K562 (cell line): ENCODE data around the gene WWP2. TPM values are rescaled to one million over a fixed set of nuclear protein-coding genes. Genes with fewer than 3 reads are reported as not detected.

ENCODE experiments used
- ATAC-seq: fragments of 200-7000 bp; cut with Tn5 transposase; 3 replicates; pipeline ENCODE4 v1.9.1; 2020; ENCODE audit warnings: moderate library complexity
- BruUV-seq: library from RNA; stranded (reverse); fragments of 400-500 nt; replicated peaks from 2 replicates; lab custom pipeline; 2021; lab: Mats Ljungman, UMichigan
- CTCF ChIA-PET: fragments of 300-600 bp; formaldehyde crosslinking; extraction: SDS; loops from one replicate; lab custom pipeline; 2021; ENCODE audit warnings: low intra/inter-chr PET ratio; lab: Yijun Ruan, JAX
- POLR2A ChIA-PET: fragments of 300-600, 350-650 bp; sonication (Branson Sonifier 250); formaldehyde crosslinking; extraction: SDS; loops from one replicate; lab custom pipeline; 2021; ENCODE audit warnings: antibody characterized with exemption, inconsistent platforms; lab: Yijun Ruan, JAX
- DNase-seq, 4 experiments: peaks; one replicate each; pipeline versions ENCODE4 v3.0.0 to v3.0.0-alpha.2; 2011 to 2018; ENCODE audit warnings: low spot score in 3 of 4, mixed read lengths in 3 of 4; ENCODE audit errors: extremely low read depth in 1 of 4
- FAIRE-seq: peaks from 2 replicates; lab custom pipeline; 2011; peaks lifted over from hg19 to GRCh38; lab: Jason Lieb, UNC
- H2AFZ ChIP-seq: 2 replicates; pipeline ENCODE4 v1.6.0; 2011; ENCODE audit warnings: low read depth, low read length, control low read depth, inconsistent platforms
- H3K27ac ChIP-seq: fragments of 200-600 bp; 3 replicates; pipeline ENCODE4 v1.8.0; 2011; ENCODE audit warnings: low read depth, mild to moderate bottlenecking, control low read depth, inconsistent platforms, low read length, moderate library complexity, mixed read lengths; ENCODE audit errors: extremely low read depth
- H3K27me3 ChIP-seq, 2 experiments: fragments of 300-600 bp in 1 of 2; 2 replicates in 1 of 2; 3 replicates in 1 of 2; pipeline versions ENCODE4 v1.6.0 to v1.8.0; 2011; ENCODE audit warnings: inconsistent platforms in 2 of 2, low read length in 2 of 2, mild to moderate bottlenecking in 1 of 2, mixed read lengths in 1 of 2, moderate library complexity in 1 of 2; ENCODE audit not compliant: control insufficient read depth in 2 of 2, insufficient read depth in 2 of 2
- H3K36me3 ChIP-seq: fragments of 300-600 bp; 3 replicates; pipeline ENCODE4 v1.8.0; 2011; ENCODE audit warnings: mild to moderate bottlenecking, low read length, inconsistent platforms; ENCODE audit not compliant: control insufficient read depth, insufficient read depth
- H3K4me1 ChIP-seq, 2 experiments: fragments of 200-600 bp in 1 of 2; replicated peaks in 1 of 2; 2 replicates in 1 of 2; 3 replicates in 1 of 2; pipeline versions ENCODE4 v1.5.1 to v1.8.0; 2011; ENCODE audit warnings: inconsistent platforms in 2 of 2, low read length in 2 of 2, mild to moderate bottlenecking in 1 of 2, mixed read lengths in 1 of 2, moderate library complexity in 1 of 2; ENCODE audit not compliant: control insufficient read depth in 2 of 2, insufficient read depth in 2 of 2
- H3K4me2 ChIP-seq: 2 replicates; pipeline ENCODE4 v1.6.1; 2011; ENCODE audit warnings: low read length, control low read depth, inconsistent platforms, mixed read lengths; ENCODE audit not compliant: insufficient read depth
- H3K4me3 ChIP-seq: fragments of 200-600 bp; sonication (generic), shearing (Covaris generic); 2 replicates; pipeline ENCODE4 v1.5.1; 2016; ENCODE audit warnings: control low read depth, inconsistent platforms
- H3K79me2 ChIP-seq: fragments of 200-600 bp; 3 replicates; pipeline ENCODE4 v1.8.0; 2011; ENCODE audit warnings: low read length, inconsistent platforms; ENCODE audit not compliant: control insufficient read depth, insufficient read depth
- H3K9ac ChIP-seq, 2 experiments: 2 replicates each; pipeline versions ENCODE4 v1.6.0 to v1.6.1; 2011; ENCODE audit warnings: low read depth in 2 of 2, low read length in 2 of 2, control low read depth in 1 of 2, inconsistent platforms in 1 of 2, mild to moderate bottlenecking in 1 of 2, mixed read lengths in 1 of 2; ENCODE audit not compliant: insufficient read depth in 1 of 2
- H3K9me1 ChIP-seq: one replicate; pipeline ENCODE4 v1.6.0; 2011; ENCODE audit warnings: inconsistent platforms, mild to moderate bottlenecking, low read length, moderate library complexity; ENCODE audit not compliant: control insufficient read depth, insufficient read depth
- H3K9me3 ChIP-seq: replicated peaks from 2 replicates; pipeline ENCODE4 v1.5.1; 2011; ENCODE audit warnings: low read depth, low read length, inconsistent platforms; ENCODE audit not compliant: control insufficient read depth, insufficient read depth
- H4K20me1 ChIP-seq: replicated peaks from 2 replicates; pipeline ENCODE4 v1.6.1; 2011; ENCODE audit warnings: low read length, inconsistent platforms, mixed read lengths; ENCODE audit not compliant: control insufficient read depth, insufficient read depth
- CEBPB ChIP-seq: fragments of 450-650 bp; IDR thresholded peaks from 2 replicates; pipeline ENCODE4 v1.6.1; 2016; ENCODE audit warnings: missing genetic modification characterization, missing compliant biosample characterization
- FOXA3 ChIP-seq, 2 experiments: fragments of 450-650 bp in 1 of 2; sonication (generic) in 1 of 2; formaldehyde crosslinking; IDR thresholded peaks in 1 of 2; conservative IDR thresholded peaks in 1 of 2; 2 replicates each; pipeline versions ENCODE4 v1.4.0 to v1.8.0; 2020 to 2022; ENCODE audit warnings: mild to moderate bottlenecking in 2 of 2, missing genetic modification reagents in 1 of 2
- NUFIP1 ChIP-seq: fragments of 450-650 bp; IDR thresholded peaks from 2 replicates; pipeline ENCODE4 v1.6.1; 2018; ENCODE audit not compliant: partially characterized antibody
- PTRF ChIP-seq: fragments of 450-650 bp; IDR thresholded peaks from 2 replicates; pipeline ENCODE4 v1.6.1; 2016; ENCODE audit warnings: mild to moderate bottlenecking, missing genetic modification characterization, missing compliant biosample characterization
- RHOXF2B ChIP-seq: fragments of 250-450 bp; sonication (Bioruptor Pico); conservative IDR thresholded peaks from 2 replicates; pipeline ENCODE4 v1.5.1; 2021
- TEAD2 ChIP-seq: fragments of 450-650 bp; IDR thresholded peaks from 2 replicates; pipeline ENCODE4 v1.6.1; 2016; ENCODE audit warnings: missing genetic modification characterization, control low read depth, missing compliant biosample characterization
- ZFP91 ChIP-seq: sonication (generic); formaldehyde crosslinking; IDR thresholded peaks from 2 replicates; pipeline ENCODE4 v1.8.0; 2022; ENCODE audit warnings: mild to moderate bottlenecking, missing genetic modification reagents
- ZNF140 ChIP-seq: fragments of 250-450 bp; sonication (Bioruptor Pico); IDR thresholded peaks from 2 replicates; pipeline ENCODE4 v1.8.0; 2021; ENCODE audit warnings: moderate library complexity, mild to moderate bottlenecking, inconsistent platforms
- ZNF707 ChIP-seq: fragments of 250-450 bp; sonication (Bioruptor Pico); conservative IDR thresholded peaks from 2 replicates; pipeline ENCODE4 v1.8.0; 2022; ENCODE audit warnings: inconsistent platforms, mild to moderate bottlenecking, moderate library complexity
- ZNF830 ChIP-seq: fragments of 250-450 bp; sonication (Bioruptor Pico); IDR thresholded peaks from 2 replicates; pipeline ENCODE4 v1.5.0; 2021; ENCODE audit warnings: mild to moderate bottlenecking
- WGBS: fragments of 100-300 bp; shearing (Covaris generic); methylation state at CpG from one replicate; pipeline ENCODE4 v1.1.6; 2016; ENCODE audit warnings: low coverage, mixed read lengths; ENCODE audit not compliant: insufficient coverage; ENCODE audit errors: missing lambda C conversion rate; 5-methylcytosine and 5-hydroxymethylcytosine counted together
- in situ Hi-C: fragments of 300-500 bp; cut with MboI; formaldehyde crosslinking; loops from 4 replicates; pipeline ENCODE4 v1.15.0; 2018; ENCODE audit warnings: inconsistent platforms, mixed read lengths
- intact Hi-C: fragments of 100-400 bp; cut with micrococcal nuclease; formaldehyde crosslinking; loops from 2 replicates; pipeline ENCODE4 v1.14.2; 2022
- polyA plus RNA-seq, 8 experiments: library from polyadenylated mRNA; depleted of rRNA in 4 of 8; stranded (reverse) in 5 of 8; unstranded in 3 of 8; fragments of >200 nt; fragmentation: Nextera tagmentation in 2 of 8; fragmentation: Illumina TruSeq in 1 of 8; extraction: Ambion mirVana in 2 of 8; extraction: Trizol in 1 of 8; gene quantifications; 2 replicates each; pipeline versions ENCODE4 v1.2.1 to v1.2.3, GENCODE V29; 2011 to 2014; ENCODE audit warnings: inconsistent platforms in 1 of 8, missing spikeins in 1 of 8
- total RNA-seq, 7 experiments: library from RNA; depleted of rRNA in 6 of 7; stranded (reverse); fragments of >200 nt in 6 of 7; fragmentation: Illumina TruSeq in 2 of 7; extraction: Trizol in 2 of 7; gene quantifications; 2 replicates each; pipeline versions ENCODE4 v1.2.1 to v1.2.3, GENCODE V29; 2011 to 2021; ENCODE audit warnings: low replicate concordance in 1 of 7

The WWP2 gene
- total and polyA plus RNA-seq, 9 of the 15 experiments (the other 6 are each of a cell fraction or from before 2014, with no cell fraction given) = 1.9 to 34.4 (median 14.6) TPM

DNA sequence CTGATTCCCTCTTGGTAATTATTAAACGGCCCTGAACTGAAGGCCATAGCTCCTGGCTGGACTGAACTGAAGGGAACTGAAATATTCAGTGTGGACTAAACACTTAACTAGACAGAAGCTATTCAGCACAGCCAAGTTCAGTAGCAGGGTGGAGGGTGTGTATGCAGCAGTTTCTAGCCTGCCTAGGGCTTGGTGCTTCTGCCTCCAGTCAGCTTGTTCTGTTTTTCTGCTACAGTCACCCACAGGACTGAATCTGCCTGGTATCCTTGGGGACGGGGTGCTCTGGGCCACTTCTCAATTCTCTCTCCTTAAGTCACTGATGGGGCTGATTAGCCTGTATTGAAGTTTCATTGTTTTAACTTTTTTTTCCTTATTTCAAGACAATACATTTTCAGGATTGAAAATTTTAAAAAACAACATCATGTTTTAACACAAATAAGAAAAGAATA is 77.1 kb downstream of the WWP2 start:
- Histone ChIP-seq H3K9me3 (no peaks in the 10 kb centered on the region), H4K20me1 (no peaks in the 10 kb centered on the region; the same call in 1 of the 2 replicates), H3K4me1 (no peaks in the 10 kb centered on the region), H3K36me3 (peaks cover 10% of the 10 kb centered on the region; the same call in 2 of the 3 replicates), H3K27me3 (no peaks in the 10 kb centered on the region), H3K9me1 (no peaks in the 10 kb centered on the region), H3K79me2 (no peaks in the 10 kb centered on the region), H3K9ac (peak overlapping the region in 1 of 2 experiments; percentile 20; a peak in 1 of 4 replicates), H3K27ac (no peak overlapping the region), H3K4me3 (no peak overlapping the region), H2AFZ (no peak overlapping the region), H3K4me2 (no peak overlapping the region)
- DNase-seq (no peak), ATAC-seq (no peak), FAIRE-seq (no peak)
- ChIA-PET CTCF (no interaction called here), POLR2A (interaction anchor here (0.9 to 1.6 kb wide), 3 partner anchors 11 to 30 kb away, joined by 3 read pairs; no protein-coding TSS in a partner anchor)
- no TSS peak for BruUV-seq
- intact Hi-C loops = no loop called here
- in situ Hi-C loops = no loop called here
- TF ChIP-seq ZNF707 (no peak), CEBPB (tag) (no peak), PTRF (tag) (no peak), RHOXF2B (CRISPR knock-in tag) (no peak), NUFIP1 (no peak), ZNF140 (CRISPR knock-in tag) (no peak), FOXA3 (CRISPR knock-in tag; conservative IDR thresholded peaks at IDR 0.05 in 1 of 2, IDR thresholded peaks at IDR 0.05 in 1 of 2) (no peak), TEAD2 (no peak), ZFP91 (CRISPR knock-in tag) (no peak), ZNF830 (CRISPR knock-in tag) (no peak)
- WGBS = 57% methylated on average over 1 of the region's 2 CpGs
